ENCODE data around the gene IL19. TPM values are rescaled to one million over a fixed set of nuclear protein-coding genes. Genes with fewer than 3 reads are reported as not detected.

IL19 gene
- total and polyA plus RNA-seq, 2 of the 13 experiments (the other 11 are each of a cell fraction or from before 2014, with no cell fraction given): not detected

DNA sequence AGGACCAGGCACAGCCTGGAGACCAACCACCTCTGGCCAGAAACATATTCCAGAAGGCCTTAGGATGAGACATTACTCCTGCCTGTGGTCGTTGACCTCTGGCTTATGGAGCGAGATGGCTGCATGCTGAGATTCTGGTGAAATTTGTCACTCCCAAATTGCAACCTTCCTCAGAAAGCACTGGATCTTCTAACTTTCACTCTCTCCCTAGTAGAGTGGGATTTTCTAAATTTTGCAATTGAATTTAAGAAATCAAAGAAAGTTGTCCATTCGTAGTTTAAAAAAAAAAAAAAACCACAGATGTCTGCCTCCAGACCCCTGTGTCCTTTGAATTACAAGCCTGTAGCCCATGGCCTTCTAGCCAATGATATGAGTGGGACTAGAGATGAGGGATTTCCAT lies 30.3 kb downstream of the IL19 start:
- intact Hi-C loops (cut with micrococcal nuclease; ENCODE audit: unreplicated experiment) (no loop called here), in situ Hi-C loops (cut with HindIII; ENCODE audit: extremely low pct_ligation_motif_present, low pct_unique_long_range_greater_than_20kb) (no loop called here)
- Histone ChIP-seq H4K20me1 (ENCODE audit: insufficient read depth, low read length) (no peaks in the 10 kb centered on the region), H3K9ac (ENCODE audit: insufficient read depth, low read depth, low read length) (no peak overlapping the region), H3K79me2 (ENCODE audit: insufficient read depth, low read length) (no peaks in the 10 kb centered on the region), H3K4me1 (ENCODE audit: insufficient read depth, low read length) (no peaks in the 10 kb centered on the region), H3K27ac (ENCODE audit: extremely low read length, insufficient read depth, low read length) (no peak overlapping the region), H3K9me3 (ENCODE audit: low read length) (no peaks in the 10 kb centered on the region), H2AFZ (ENCODE audit: low read length) (no peak overlapping the region), H3K27me3 (ENCODE audit: control insufficient read depth in 1 of 2, insufficient read depth in 2 of 2, low read length in 2 of 2) (peaks cover 2 to 7% of the 10 kb centered on the region in 2 experiments; a peak in 1 of 5 replicates), H3K4me3 (replicated peaks in 1 of 3; ENCODE audit: insufficient read depth in 1 of 3, low read depth in 2 of 3, low read length in 3 of 3) (no peak overlapping the region), H3K36me3 (replicated peaks in 1 of 2; ENCODE audit: control insufficient read depth in 1 of 2, insufficient read depth in 2 of 2, low read length in 2 of 2) (no peaks in the 10 kb centered on the region), H3K4me2 (ENCODE audit: low read depth, low read length) (no peak overlapping the region)
- no TSS peak for BruUV-seq (replicated peaks)
- ChIA-PET POLR2A (no interaction called here), CTCF (ENCODE audit: low intra/inter-chr PET ratio, low total read pairs) (no interaction called here)
- DNase-seq (ENCODE audit: low spot score): no peak
- ATAC-seq: no peak
- FAIRE-seq: no peak
- 27% methylated on average over 3 of the region's 3 CpGs for WGBS (ENCODE audit: low lambda C conversion rate)
- no peak for TF ChIP-seq NKX3-1 (CRISPR knock-in tag; IDR thresholded peaks at IDR 0.05)
- TF ChIP-seq, protein P1, sequence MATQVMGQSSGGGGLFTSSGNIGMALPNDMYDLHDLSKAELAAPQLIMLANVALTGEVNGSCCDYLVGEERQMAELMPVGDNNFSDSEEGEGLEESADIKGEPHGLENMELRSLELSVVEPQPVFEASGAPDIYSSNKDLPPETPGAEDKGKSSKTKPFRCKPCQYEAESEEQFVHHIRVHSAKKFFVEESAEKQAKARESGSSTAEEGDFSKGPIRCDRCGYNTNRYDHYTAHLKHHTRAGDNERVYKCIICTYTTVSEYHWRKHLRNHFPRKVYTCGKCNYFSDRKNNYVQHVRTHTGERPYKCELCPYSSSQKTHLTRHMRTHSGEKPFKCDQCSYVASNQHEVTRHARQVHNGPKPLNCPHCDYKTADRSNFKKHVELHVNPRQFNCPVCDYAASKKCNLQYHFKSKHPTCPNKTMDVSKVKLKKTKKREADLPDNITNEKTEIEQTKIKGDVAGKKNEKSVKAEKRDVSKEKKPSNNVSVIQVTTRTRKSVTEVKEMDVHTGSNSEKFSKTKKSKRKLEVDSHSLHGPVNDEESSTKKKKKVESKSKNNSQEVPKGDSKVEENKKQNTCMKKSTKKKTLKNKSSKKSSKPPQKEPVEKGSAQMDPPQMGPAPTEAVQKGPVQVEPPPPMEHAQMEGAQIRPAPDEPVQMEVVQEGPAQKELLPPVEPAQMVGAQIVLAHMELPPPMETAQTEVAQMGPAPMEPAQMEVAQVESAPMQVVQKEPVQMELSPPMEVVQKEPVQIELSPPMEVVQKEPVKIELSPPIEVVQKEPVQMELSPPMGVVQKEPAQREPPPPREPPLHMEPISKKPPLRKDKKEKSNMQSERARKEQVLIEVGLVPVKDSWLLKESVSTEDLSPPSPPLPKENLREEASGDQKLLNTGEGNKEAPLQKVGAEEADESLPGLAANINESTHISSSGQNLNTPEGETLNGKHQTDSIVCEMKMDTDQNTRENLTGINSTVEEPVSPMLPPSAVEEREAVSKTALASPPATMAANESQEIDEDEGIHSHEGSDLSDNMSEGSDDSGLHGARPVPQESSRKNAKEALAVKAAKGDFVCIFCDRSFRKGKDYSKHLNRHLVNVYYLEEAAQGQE (IDR thresholded peaks at IDR 0.05; ENCODE audit: borderline replicate concordance in 1 of 2, low read depth in 1 of 2, low read length in 2 of 2): no peak
- no peak for TF ChIP-seq RBAK (CRISPR knock-in tag; IDR thresholded peaks at IDR 0.05)
- TF ChIP-seq, protein P2, sequence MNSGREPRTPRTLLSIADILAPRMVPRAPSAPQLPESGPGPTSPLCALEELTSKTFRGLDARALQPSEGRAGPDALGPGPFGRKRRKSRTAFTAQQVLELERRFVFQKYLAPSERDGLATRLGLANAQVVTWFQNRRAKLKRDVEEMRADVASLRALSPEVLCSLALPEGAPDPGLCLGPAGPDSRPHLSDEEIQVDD (CRISPR knock-in tag; IDR thresholded peaks at IDR 0.05; ENCODE audit: borderline replicate concordance): no peak
- no peak for TF ChIP-seq EP300 (IDR thresholded peaks at IDR 0.05; ENCODE audit: low read depth in 2 of 2, low read length in 2 of 2)
- no peak for TF ChIP-seq EP300 (CRISPR knock-in tag; IDR thresholded peaks at IDR 0.05; ENCODE audit: borderline replicate concordance)
- TF ChIP-seq TBX2 (CRISPR knock-in tag; IDR thresholded peaks at IDR 0.05; ENCODE audit: borderline replicate concordance): no peak
- TF ChIP-seq RFX3 (CRISPR knock-in tag; IDR thresholded peaks at IDR 0.05): no peak
- TF ChIP-seq, protein P3, sequence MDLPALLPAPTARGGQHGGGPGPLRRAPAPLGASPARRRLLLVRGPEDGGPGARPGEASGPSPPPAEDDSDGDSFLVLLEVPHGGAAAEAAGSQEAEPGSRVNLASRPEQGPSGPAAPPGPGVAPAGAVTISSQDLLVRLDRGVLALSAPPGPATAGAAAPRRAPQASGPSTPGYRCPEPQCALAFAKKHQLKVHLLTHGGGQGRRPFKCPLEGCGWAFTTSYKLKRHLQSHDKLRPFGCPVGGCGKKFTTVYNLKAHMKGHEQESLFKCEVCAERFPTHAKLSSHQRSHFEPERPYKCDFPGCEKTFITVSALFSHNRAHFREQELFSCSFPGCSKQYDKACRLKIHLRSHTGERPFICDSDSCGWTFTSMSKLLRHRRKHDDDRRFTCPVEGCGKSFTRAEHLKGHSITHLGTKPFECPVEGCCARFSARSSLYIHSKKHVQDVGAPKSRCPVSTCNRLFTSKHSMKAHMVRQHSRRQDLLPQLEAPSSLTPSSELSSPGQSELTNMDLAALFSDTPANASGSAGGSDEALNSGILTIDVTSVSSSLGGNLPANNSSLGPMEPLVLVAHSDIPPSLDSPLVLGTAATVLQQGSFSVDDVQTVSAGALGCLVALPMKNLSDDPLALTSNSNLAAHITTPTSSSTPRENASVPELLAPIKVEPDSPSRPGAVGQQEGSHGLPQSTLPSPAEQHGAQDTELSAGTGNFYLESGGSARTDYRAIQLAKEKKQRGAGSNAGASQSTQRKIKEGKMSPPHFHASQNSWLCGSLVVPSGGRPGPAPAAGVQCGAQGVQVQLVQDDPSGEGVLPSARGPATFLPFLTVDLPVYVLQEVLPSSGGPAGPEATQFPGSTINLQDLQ (CRISPR knock-in tag; IDR thresholded peaks at IDR 0.05): no peak
- TF ChIP-seq ZNF558 (CRISPR knock-in tag; IDR thresholded peaks at IDR 0.05; ENCODE audit: borderline replicate concordance): no peak
- TF ChIP-seq, protein P4, sequence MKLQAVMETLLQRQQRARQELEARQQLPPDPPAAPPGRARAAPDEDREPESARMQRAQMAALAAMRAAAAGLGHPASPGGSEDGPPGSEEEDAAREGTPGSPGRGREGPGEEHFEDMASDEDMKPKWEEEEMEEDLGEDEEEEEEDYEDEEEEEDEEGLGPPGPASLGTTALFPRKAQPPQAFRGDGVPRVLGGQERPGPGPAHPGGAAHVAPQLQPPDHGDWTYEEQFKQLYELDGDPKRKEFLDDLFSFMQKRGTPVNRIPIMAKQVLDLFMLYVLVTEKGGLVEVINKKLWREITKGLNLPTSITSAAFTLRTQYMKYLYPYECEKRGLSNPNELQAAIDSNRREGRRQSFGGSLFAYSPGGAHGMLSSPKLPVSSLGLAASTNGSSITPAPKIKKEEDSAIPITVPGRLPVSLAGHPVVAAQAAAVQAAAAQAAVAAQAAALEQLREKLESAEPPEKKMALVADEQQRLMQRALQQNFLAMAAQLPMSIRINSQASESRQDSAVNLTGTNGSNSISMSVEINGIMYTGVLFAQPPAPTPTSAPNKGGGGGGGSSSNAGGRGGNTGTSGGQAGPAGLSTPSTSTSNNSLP (IDR thresholded peaks at IDR 0.05; ENCODE audit: low read depth, low read length): no peak
- TF ChIP-seq SMYD3 (CRISPR knock-in tag; IDR thresholded peaks at IDR 0.05): no peak
- TF ChIP-seq FOXK1 (CRISPR knock-in tag; IDR thresholded peaks at IDR 0.05; ENCODE audit: borderline replicate concordance, low read depth): no peak
- TF ChIP-seq, protein P5, sequence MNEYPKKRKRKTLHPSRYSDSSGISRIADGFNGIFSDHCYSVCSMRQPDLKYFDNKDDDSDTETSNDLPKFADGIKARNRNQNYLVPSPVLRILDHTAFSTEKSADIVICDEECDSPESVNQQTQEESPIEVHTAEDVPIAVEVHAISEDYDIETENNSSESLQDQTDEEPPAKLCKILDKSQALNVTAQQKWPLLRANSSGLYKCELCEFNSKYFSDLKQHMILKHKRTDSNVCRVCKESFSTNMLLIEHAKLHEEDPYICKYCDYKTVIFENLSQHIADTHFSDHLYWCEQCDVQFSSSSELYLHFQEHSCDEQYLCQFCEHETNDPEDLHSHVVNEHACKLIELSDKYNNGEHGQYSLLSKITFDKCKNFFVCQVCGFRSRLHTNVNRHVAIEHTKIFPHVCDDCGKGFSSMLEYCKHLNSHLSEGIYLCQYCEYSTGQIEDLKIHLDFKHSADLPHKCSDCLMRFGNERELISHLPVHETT (CRISPR knock-in tag; conservative IDR thresholded peaks at IDR 0.05): no peak
- no peak for TF ChIP-seq MED1 (CRISPR knock-in tag; IDR thresholded peaks at IDR 0.05)
- no peak for TF ChIP-seq ZNF232 (CRISPR knock-in tag; IDR thresholded peaks at IDR 0.05; ENCODE audit: borderline replicate concordance)
